ENCODE data around the gene GJA4.

GJA4 gene

GRCh38 chr1:34746785-34747637 lies 45.8 kb upstream of the GJA4 start:
- H3K4me3 ChIP-seq (ENCODE audit: low read depth, low read length) = no peak overlapping the region
- CTCF ChIA-PET = interaction anchor here (1.3 kb wide), 1 partner anchor 1116 kb away, joined by 4 read pairs; no protein-coding TSS in a partner anchor
- DNase-seq (ENCODE audit: low read depth, low spot score) = no peak
- TF ChIP-seq CTCF (IDR thresholded peaks at IDR 0.05; ENCODE audit: insufficient read depth, low read length, missing control alignments) = no peak
- POLR2A ChIA-PET = no interaction called here

- POLR2A ChIA-PET = no interaction called here
- DNase-seq (ENCODE audit: low read depth, low spot score) = no peak
- no peak overlapping the region for H3K4me3 ChIP-seq (ENCODE audit: low read depth, low read length)
- CTCF ChIA-PET = no interaction called here
- TF ChIP-seq CTCF (IDR thresholded peaks at IDR 0.05; ENCODE audit: insufficient read depth, low read length, missing control alignments) = no peak
Observed at GRCh38 chr1:34747638-34747941, 45.2 kb upstream of the GJA4 start.

DNA sequence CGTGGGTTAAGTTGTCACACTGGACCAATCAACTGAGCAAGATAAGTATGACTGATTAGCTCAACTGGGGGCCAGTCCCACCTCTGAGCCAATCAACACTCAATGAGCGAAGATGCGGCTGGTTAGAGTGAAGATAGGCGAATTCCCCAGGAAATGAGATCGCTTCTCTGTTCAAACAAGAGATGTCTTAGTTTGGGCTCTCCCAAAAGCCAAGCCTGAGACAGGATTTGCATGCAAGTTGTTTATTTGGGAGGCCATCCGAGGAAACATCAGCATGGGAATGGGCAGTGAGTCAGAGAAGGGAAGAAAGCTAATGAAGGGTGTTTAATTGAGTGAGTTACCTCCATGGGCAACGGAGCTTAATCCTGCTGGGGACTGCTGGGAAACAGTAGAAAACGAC lies 42.8 kb upstream of the GJA4 start:
- POLR2A ChIA-PET = no interaction called here
- no peak for TF ChIP-seq CTCF (IDR thresholded peaks at IDR 0.05; ENCODE audit: insufficient read depth, low read length, missing control alignments)
- DNase-seq (ENCODE audit: low read depth, low spot score) = no peak
- CTCF ChIA-PET = no interaction called here
- no peak overlapping the region for H3K4me3 ChIP-seq (ENCODE audit: low read depth, low read length)

DNA sequence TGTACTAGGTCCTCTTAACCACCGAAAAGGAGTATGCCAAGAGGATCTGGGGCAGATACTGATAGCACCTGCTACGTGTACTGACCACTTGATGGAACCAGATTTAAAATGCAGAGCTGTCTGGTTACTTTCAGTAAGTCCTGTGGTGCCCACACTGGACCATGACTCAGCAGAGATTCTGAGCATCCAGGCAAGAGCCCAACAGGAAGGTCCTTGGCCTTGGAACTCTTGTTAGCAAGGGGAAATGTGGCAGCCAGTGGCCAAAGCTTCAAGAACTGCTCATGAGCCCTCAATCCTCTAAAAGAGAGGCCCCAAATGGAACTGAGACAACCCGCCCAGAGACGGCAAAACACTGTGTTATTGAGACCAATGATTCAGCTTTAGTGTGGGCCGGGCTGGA lies 42.2 kb upstream of the GJA4 start:
- CTCF ChIA-PET = interaction anchor here (1.3 to 1.5 kb wide), 2 partner anchors 8 to 9 kb away, joined by 3 to 4 read pairs; no protein-coding TSS in a partner anchor

DNA sequence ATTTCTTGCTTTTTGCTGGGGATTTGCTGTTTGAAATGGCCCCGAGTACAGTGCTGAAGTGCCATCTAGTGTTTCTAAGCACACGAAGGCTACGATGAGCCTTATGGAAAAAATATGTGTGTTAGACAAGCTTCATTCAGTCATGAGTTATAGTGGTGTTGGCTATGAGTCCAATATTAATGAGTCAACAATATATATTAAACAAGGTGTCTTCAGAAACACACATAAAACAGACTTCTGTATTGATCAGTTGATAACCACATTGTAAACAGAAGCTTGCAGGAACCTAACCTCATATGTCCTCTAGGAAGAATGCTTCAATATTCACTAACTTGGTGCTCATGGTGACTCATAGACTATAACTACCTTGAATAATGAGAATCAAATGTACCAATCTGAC lies 39.6 kb upstream of the GJA4 start:
- no peak for TF ChIP-seq CTCF (IDR thresholded peaks at IDR 0.05; ENCODE audit: insufficient read depth, low read length, missing control alignments)
- CTCF ChIA-PET = interaction anchor here (1.5 to 3.9 kb wide), 2 partner anchors 10 to 1120 kb away, joined by 4 to 40 read pairs; no protein-coding TSS in a partner anchor
- H3K4me3 ChIP-seq (ENCODE audit: low read depth, low read length) = no peak overlapping the region
- POLR2A ChIA-PET = no interaction called here
- no peak for DNase-seq (ENCODE audit: low read depth, low spot score)

More for the DNA sequence above, 42.2 kb upstream of the GJA4 start:
- TF ChIP-seq CTCF (IDR thresholded peaks at IDR 0.05; ENCODE audit: insufficient read depth, low read length, missing control alignments) = no peak
- no peak overlapping the region for H3K4me3 ChIP-seq (ENCODE audit: low read depth, low read length)
- no peak for DNase-seq (ENCODE audit: low read depth, low spot score)
- POLR2A ChIA-PET = no interaction called here

DNA sequence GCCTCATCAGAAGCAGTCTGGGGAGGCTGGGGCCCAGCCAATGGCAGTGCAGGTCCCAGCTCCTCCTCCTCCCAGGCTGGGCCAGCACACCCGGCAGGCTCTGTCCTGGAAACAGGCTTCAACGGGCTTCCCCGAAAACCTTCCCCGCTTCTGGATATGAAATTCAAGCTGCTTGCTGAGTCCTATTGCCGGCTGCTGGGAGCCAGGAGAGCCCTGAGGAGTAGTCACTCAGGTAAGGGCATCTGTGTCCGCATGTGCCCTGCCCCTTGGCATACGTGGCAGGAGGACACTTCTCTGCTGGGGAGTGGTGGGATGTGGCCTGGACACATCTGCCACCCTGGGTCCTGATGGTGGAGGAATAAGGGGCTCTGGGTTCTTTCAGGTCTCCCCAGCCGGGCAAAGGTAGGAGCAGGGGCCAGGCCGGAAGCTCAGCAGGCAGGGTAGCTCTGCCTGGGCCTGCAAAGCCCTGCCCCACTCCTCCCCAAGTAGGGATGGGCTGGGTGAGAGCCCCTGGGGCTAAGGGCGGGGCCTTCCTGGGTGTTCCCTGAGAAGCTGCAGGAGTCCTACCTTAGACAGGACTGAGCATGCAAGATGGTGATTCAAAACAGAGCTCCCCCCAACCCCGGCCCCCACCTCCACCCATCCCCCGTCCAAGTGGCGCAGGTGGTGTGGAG lies 37.7 kb upstream of the GJA4 start, which contains the start of gene GJB5:
TSS of gene GJB5 (plus strand) at position 84 of the 674 bp plus-strand sequence. CDS start 2,284 bp downstream, outside the sequence.
- H3K4me3 ChIP-seq (ENCODE audit: low read depth, low read length) = no peak within 1 kb of the TSS
- CTCF ChIA-PET = interaction anchor here (3.9 kb wide), 1 partner anchor 12 kb away, joined by 40 read pairs; no protein-coding TSS in a partner anchor

More for the DNA sequence above, 37.7 kb upstream of the GJA4 start, which contains the start of gene GJB5:
- no peak for TF ChIP-seq CTCF (IDR thresholded peaks at IDR 0.05; ENCODE audit: insufficient read depth, low read length, missing control alignments)
- POLR2A ChIA-PET = no interaction called here
- DNase-seq (ENCODE audit: low read depth, low spot score) = no peak
